Ramos (cell line): ENCODE results near the gene CTDP1.

Source experiments
- in situ Hi-C: fragments of 300-500 bp; cut with MboI; formaldehyde crosslinking; loops from one replicate; pipeline ENCODE4 v1.14.3; 2022; ENCODE audit warnings: low sequenced_read_pairs; ENCODE audit not compliant: unreplicated experiment

The CTDP1 gene

DNA sequence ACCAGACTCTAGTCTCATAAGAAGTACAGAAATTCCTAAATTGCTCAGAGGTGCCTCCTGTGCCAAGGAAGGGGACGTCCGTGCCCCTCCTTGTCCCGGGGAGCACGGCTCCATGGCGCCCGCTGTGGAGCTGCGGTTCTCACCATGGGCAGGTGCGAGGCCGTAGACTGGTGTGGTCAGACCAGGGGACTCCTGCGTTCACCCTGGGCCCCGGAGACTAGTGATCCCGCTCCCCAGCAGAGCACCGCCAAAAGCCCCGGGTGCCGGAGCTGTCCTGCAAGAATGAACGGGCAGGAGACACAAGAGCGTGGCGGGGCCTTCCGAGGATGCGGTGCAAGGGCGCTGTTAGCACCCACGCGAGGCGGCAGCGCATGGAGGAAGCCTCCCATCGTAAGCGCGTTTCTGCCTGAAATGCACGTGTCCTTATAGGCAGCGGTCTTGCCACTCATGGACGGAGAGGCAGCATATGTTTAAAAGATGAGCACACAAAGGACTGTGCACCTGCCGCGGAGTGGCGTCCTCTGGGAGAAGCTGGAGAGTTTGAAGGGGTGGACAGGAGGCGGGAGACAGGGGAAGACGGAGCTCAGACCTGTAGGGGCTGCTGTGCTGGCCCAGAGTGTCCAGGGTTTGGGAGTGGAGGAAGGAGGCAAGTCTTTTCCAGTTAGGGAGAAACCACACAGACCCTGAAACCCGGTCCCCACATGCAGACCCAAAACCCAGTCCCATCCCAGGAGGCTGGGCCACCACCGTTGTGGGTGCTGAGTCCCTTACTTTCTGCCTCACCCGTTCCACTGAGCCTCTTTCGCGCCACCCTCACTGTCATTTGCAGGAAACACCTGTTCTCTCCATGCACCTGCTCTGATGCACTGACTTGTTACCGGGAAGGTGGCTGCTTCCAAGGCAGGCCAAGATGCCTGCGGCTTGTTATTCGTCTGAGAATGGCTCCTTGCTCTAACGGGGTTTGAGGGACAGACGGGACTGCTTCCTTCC, 110.6 kb downstream of the CTDP1 start:
- in situ Hi-C loops = no loop called here

DNA sequence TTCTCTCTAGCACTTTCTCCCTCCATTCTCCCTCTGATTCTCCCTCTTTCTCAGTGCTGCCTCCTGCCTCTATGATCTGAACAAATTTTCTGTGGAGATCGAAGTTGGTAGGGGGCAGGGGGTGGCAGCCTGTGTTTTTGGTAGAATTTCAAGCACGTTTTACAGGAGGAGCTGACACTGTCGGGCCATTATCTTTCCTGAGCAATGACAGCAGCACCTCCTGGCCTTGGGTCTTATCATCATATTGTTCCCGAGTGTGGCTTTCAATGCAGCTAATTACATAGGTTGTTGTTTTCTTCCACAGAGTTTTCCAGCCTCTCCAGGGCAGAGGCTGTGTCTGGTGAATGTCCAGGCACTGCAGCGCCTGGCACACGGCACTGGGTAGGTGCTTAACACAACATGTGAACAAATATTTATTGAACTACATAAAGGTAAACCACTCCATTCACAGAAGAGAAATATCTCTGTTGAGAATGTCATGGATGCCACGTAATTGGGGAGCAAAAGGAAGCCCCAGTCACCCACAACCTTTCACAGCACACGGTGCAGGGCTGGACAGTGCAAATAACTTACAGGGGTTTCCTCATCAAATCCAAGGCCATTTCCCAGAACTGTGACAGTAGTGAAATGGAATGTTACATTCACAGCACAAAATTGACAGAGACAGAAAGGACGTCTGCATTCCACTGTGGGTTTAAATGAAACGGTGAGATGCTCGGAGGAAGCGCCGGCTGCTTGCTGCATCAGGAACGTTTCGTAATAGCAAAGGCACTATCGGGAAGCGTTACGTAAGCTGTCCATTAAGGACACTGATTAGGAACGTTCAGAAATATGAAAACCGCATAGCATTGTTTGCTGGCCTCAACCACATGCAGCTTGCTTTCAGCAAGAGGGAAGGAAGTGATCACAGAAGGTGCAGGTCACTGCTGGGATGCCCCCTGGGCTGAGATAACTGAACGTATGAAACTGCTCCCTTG, 111.7 kb downstream of the CTDP1 start:
- in situ Hi-C loops = no loop called here

DNA sequence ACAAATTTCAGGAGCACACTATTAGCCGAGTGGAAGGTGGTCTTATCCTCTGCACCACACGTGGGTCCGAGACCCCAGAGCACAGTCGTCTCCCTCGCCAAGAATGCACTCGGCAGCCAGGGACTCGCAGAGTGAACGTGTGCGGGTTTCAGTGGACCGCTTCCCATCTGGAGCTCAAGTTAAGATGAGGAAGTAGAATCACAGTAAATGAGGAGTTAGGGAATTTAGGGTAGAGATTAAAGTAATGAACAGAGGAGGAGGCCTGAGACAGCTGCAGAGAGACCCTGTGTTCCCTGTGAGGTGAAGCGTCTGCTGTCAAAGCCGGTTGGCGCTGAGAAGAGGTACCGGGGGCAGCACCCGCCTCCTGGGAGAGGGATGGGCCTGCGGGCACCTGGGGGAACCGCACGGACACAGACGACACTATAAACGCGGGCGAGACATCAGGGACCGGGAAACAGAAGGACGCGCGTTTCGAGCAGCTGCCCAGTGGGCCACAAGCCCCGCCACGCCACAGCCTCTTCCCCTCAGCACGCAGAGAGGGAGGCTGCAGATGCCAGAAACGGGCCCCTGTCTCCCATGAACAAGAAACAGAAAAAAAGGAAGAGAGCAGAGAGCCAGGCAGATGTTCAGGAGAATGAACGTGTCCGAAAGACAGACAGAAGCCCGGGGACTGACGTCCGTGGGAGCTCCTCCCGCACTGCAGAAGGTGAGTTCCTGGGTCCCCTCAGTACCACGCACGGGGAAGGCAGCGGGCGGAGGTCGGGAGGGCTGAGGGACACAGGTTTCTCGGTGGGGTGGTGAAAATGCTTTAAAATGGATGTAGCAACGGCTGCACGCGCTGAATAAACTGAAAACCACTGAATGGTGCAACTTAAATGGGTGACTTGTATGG, 112.7 kb downstream of the CTDP1 start:
- in situ Hi-C loops = no loop called here

DNA sequence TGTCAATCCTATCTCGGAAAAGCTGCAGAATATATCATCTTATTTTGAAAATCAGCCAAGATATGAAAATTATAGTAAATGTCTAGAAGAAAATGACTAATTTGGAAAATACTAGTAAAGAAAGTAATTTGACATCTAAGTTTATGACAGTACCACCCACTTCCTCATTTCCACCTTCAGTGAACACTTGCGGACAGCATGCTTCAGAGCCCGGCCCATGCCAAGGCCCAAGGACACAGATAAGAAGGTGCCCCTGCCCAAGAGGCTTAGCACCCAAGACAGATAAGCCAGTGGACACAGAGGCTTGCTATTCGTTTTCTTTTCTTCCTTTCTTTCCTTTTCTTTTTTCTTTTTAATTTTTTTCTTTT, 113.4 kb downstream of the CTDP1 start:
- in situ Hi-C loops = no loop called here

DNA sequence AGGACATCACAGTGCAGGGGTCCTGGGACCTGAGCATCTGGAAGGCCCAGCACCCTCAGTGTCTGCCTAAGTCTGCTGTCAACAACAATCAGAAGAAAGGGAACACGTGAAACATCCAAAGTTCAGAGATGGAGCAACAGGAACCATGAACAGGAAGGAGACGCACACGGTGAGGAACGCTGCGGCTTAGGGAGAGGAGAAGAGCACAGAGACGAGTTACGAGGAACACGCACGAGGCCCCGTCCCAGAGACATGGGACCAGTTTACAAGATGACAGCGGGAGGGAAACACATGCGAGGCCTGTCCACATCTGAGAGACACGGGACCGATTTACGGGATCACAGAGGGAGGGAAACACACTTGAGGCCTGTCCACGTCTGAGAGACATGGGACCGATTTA, 115.2 kb downstream of the CTDP1 start:
- in situ Hi-C loops = no loop called here

DNA sequence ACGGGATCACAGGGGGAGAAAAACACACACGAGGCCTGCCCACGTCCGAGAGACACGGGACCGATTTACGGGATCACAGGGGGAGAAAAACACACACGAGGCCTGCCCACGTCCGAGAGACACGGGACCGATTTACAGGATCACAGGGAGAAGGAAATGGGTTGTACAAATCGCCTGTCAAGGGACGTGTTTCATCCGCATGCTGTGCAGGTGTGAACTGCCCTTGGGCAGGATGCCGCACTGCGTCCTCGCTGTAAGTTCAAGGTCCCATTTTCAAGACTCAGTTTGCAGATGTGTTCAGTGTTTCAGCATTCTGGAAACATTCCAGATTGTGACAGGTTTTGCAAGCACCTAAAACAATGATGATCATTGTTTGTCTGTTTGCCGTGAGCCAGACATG, 115.8 kb downstream of the CTDP1 start:
- in situ Hi-C loops = no loop called here

DNA sequence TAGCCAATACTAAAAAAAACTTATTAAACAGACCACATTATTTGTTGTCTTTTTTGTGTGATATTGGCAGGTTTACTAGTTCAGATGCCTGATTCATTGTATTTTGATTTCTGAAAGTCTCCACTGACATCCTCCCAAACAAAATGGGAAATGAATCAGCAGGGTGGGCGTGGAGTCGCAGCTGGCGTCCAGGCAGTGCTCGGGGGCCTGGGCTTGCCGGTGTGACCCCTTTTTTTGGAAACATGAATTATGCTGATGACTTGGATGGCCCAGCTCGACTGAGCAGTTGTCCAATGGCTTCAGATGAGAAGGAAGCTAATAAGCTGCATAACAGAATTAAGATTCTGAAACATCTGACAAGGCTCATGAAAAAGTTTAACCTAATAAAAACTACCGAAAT, 116.4 kb downstream of the CTDP1 start:
- in situ Hi-C loops = no loop called here

DNA sequence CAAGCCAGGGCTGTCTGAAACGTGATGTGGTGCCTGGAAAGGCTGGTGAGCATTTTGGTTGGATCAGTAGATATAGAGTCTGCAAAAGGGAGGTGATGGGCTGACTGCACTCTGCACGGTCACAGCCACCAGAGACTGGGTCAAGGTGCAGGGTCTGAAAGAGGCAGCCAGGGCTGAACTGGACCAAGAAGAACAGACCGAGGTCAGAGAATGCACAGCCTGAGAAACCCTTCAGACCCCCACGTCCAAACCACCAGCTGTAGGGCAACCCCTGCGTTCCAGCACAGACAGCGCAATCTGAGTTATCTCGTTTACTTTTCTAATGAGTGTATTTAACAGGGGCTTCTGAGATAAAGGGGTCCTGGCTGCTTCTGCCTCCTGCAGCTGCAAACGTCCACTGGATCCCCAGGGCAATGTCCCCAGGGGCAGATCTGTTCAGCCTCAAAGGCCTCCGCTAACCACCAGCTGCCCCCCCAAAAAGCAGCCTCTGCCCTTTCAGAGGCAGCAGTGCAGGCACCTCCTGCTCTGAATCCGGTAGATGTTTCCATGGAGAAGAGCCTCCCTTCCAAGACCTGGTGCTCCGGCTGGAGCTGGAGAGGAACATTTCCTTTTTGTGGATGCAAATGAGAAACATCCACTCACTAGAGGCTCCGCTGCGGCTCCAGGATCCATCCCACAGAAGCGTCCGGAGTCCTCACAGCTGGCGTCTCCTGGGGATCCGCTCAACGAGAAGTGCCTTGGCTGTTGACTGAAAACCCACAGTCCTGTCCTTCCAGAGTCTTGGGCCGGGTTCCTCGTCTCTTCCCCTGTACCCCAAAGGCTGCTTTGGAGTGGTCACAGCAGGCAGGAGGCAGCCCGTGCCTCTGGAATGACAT, 117.2 kb downstream of the CTDP1 start:
- in situ Hi-C loops = no loop called here

DNA sequence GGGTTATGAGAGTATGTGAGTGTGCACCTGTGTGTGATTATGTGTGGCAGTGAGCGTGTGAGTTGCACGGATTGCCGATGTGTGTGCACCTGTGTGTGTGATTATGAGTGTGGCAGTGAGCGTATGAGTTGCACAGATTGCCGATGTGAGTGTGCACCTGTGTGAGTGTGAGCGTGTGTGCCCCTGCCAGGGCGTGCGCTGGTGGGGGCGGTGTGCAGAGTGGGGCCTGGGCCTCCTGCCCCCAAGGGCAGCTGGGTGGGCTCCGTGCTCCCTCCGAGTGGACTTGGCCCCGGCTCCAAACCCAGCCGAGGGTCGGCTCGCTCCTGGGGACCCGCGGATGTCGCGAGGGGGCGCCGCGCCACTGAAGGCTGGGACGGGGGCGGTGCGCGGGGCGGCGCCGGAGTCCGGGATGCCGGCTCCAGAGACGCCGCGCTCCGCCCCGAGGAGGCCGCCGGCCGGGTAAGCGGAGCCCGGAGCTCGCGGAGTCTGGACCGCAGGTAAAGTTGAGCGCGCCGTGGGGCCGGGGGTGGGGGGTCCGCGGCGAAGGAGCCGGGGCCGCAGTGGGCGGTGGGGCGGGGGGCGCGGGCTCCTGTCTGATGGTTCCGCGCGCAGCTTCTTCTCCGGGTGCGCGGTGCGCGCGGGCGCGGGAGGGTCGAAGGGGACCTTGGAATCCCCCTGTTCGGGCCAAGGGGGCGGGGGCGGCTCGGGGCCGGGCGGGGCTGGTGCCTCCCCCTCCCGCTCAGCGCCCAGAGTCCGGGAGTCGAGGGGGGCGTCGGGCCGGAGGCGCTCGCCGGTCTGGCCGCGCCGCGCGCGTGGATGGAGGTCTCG, 118.1 kb downstream of the CTDP1 start, which contains the start of gene KCNG2:
KCNG2 (plus strand) TSS at position 421 of the 828 bp plus-strand sequence. CDS start 65,730 bp downstream, outside the sequence.
- in situ Hi-C loops = no loop called here

DNA sequence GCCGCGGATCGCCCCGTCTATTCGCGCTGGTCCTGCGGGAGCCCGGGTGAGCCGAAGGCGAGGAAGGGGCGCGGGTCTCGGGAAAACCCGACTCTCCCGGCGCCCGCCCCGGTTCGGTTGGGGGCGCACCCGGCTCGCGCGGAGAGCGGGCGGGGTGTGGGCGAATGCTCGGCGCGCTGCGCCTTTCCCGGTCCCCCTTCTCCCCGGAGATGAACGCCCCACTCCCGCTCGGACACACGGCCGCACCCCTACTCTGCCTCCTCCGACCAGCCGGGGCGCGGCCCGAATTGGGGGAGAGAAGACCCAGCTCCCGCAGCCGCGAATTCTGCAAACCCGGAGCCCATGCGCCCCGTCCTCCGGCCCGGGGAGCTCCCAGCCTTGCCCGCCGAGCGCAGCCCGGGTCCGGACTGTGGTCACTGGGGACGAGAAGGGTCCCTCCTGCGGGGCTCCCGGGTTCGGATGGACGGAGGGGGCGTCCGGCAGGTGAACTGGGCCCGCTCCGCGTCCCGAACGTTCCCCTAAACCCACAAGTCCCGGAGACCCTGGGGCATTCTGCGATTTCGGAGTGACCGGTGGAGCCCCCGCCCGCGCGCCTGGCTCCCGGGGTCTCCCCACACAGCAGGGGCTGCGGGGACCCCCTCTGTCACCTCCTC, 118.9 kb downstream of the CTDP1 start:
- in situ Hi-C loops = no loop called here

DNA sequence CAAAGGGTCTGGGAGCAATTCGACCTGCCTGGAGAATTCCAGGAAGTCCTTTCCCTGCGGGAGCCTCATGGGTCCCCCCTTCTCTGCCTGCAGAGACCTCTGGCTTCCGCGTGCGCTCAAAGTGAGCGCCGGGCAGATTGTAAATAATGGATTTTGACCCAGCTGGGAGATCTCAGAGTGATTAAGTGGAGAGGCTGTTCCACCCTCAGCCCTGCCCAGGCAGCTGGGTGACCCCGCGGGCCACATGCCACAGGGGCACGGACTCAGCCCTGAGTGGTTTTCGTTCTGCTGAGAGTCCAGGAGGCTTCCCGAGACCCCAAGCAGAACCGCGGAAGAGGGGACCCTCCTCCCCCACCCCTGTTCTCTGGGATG, 119.4 kb downstream of the CTDP1 start:
- in situ Hi-C loops = no loop called here

DNA sequence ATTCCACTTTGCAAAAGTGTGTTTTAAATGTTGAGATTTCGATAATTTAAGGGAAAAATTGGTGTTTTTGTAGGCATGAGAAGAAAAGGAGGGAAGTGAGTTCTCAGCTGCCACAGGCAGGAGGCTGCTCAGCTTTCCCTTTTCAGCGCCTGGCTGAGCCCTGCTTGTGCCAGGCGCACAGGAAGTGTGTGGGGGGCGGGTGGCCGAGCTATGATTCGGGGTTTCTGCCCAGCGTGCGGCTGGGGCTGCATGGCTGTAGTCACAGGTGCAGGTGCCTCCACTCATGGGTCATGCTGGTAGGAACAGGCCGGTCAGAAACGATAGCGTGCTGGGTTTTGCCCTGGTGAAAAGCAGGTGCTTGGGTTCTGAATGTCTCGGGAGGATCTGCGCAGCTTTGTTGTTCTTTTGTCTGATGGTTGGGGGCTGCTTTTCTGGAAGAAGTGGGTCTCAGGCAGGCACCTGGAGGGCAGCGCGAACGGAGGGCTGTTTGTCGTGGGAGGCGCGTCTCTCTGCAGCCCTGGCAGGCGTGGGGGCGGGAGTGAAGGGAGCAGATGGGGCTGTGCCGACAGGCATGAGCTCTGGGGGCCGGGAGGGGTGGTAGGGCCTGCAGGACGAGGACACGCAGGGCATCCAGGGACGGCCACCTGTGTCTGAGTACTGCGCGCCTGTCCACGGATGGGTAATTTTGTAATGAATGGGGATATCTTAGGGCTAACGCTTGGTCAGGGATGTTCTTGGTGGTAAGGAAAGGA, 120.2 kb downstream of the CTDP1 start:
- in situ Hi-C loops = no loop called here

DNA sequence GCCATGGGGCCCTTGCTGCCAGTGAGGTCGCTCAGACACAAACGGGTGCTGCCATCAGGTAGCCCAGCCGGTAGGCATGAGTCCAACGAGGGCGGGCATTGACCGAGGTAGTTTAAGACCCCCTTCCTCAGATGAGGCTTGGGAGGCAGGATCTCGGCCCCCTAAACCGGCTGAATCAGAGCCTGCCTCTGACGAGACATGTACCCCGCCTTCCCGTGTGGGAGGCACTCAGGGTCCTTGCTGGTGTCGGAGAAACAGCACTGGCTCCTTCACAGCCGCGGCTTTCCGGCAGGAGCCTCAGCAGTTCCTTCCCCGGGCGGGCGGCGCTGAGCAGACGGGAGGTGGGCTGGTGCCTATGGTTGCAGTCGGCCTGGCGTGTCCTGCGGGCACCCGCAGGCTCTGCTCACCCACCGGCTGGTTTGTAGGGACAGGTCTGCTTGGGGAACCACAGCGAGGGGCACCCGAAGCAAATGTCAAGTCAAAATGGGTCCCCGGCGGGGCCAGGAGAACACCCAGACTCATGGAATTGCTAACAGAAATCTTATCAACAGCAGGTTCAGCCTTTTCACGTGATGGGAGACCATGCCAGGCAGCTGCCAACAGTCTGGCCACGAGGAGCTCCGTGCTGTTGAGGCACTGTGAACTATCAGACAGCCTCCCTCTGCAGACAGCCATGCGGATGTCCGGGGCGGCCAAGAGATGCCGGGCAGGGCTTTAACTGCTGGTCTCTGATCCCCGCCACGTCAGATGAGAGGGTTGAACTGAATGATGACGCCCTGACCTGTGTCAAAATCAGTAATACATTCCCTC, 121.0 kb downstream of the CTDP1 start:
- in situ Hi-C loops = no loop called here

DNA sequence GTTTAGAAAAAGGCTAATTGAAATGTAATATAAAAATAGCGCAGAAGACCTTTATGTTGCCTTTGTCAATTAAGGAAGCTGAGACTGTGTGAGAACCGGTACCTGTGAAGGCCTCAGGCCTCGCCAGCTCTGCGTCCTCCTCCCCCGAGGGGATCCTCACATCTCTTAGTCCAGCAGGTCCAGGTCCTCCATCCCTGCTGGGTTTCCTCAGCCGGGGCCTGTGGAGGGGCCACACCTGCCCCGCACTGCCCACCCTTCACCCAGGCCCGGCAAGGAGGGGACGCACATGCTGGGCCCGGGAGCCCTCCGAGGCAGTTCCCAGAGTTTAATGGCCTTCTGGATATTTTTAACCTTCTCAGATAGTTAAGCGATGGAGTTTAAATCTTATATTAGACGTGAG, 121.6 kb downstream of the CTDP1 start:
- in situ Hi-C loops = no loop called here

DNA sequence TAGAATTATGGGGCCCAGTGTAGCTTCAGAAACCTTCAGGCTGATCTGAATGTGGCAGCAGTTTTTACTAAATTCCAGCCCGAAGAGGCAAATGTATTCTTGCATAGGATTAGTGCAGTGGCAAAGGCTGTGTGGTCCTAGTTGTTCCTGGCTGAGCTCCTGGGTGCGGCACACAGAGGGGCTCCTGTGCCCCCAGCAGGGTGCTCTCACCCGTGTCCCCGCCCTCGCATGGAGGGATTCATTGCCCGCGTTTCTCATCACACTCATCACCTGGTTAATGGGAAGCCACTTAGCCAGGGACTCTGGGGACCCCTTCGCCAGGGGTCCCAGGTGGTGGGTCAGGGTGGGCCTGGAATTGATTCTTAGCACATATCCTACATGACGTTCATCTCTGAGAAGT, 122.0 kb downstream of the CTDP1 start:
- in situ Hi-C loops = no loop called here

DNA sequence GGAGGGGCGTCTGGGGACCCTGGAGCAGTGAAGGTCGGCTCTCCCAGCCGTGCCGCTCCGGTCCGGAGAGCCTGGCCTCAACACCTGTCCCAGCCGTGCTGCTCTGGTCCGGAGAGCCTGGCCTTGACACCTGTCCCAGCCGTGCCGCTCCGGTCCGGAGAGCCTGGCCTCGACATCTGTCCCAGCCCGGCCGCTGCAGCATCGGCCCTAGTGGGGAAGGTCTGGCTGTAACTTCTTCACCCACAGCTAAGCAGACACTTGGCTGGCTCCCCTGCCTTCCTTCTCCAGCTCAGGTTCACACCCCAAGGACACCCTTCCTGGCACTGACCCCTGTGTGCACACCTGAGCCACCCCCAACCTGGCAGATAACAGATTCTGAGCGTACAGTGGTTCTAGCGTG, 122.7 kb downstream of the CTDP1 start:
- in situ Hi-C loops = no loop called here
